ENCODE data around the gene ATP1A2.

DNA sequence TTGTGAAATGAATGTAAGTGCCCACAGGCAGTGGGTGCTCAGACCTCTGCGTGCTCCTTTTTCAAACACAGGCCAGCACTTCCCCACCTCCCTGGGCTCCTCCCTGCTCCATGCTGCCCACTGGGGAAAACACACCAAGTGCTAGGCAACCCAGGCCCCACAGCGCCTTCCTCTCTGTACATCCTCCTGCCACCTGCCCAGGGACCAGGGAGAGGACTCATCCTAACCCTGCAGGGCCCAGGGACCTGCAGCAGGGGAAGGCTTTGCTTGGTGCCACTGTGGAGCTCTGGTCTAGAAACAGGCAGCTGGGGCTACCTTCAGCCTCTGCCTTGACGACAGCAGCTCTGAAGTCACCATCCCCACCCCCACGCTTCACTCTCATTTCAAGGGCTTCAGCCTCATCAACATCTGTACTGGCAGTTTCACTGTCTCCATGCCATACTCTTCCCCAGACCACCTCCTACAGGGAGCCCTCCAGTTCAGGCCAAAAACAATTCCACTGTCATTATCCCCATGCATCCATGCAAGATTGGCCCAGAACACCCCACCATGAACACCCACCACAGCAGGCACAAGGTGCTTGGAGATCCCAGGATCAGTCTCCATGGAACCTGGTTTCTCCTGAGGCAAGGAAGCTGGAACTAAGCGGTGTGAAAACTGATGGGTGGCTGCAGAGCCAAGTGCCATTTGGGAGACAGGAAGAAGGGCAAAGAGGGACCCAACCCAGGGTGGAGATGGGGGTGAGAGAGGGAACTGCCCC is 18.2 kb upstream of the ATP1A2 start:
- TF ChIP-seq, protein P1, sequence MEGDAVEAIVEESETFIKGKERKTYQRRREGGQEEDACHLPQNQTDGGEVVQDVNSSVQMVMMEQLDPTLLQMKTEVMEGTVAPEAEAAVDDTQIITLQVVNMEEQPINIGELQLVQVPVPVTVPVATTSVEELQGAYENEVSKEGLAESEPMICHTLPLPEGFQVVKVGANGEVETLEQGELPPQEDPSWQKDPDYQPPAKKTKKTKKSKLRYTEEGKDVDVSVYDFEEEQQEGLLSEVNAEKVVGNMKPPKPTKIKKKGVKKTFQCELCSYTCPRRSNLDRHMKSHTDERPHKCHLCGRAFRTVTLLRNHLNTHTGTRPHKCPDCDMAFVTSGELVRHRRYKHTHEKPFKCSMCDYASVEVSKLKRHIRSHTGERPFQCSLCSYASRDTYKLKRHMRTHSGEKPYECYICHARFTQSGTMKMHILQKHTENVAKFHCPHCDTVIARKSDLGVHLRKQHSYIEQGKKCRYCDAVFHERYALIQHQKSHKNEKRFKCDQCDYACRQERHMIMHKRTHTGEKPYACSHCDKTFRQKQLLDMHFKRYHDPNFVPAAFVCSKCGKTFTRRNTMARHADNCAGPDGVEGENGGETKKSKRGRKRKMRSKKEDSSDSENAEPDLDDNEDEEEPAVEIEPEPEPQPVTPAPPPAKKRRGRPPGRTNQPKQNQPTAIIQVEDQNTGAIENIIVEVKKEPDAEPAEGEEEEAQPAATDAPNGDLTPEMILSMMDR (IDR thresholded peaks at IDR 0.05; ENCODE audit: low read depth, low read length, missing input control), result no peak
- TF ChIP-seq, protein P2, sequence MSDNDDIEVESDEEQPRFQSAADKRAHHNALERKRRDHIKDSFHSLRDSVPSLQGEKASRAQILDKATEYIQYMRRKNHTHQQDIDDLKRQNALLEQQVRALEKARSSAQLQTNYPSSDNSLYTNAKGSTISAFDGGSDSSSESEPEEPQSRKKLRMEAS (IDR thresholded peaks at IDR 0.05), result no peak
- TF ChIP-seq, protein P3, sequence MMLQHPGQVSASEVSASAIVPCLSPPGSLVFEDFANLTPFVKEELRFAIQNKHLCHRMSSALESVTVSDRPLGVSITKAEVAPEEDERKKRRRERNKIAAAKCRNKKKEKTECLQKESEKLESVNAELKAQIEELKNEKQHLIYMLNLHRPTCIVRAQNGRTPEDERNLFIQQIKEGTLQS (IDR thresholded peaks at IDR 0.05), result no peak
- TF ChIP-seq YY1 (IDR thresholded peaks at IDR 0.05) (no peak), SP1 (IDR thresholded peaks at IDR 0.05) (no peak), EGR1 (IDR thresholded peaks at IDR 0.05; ENCODE audit: low read depth in 2 of 2) (no peak)
- TF ChIP-seq, protein P4, sequence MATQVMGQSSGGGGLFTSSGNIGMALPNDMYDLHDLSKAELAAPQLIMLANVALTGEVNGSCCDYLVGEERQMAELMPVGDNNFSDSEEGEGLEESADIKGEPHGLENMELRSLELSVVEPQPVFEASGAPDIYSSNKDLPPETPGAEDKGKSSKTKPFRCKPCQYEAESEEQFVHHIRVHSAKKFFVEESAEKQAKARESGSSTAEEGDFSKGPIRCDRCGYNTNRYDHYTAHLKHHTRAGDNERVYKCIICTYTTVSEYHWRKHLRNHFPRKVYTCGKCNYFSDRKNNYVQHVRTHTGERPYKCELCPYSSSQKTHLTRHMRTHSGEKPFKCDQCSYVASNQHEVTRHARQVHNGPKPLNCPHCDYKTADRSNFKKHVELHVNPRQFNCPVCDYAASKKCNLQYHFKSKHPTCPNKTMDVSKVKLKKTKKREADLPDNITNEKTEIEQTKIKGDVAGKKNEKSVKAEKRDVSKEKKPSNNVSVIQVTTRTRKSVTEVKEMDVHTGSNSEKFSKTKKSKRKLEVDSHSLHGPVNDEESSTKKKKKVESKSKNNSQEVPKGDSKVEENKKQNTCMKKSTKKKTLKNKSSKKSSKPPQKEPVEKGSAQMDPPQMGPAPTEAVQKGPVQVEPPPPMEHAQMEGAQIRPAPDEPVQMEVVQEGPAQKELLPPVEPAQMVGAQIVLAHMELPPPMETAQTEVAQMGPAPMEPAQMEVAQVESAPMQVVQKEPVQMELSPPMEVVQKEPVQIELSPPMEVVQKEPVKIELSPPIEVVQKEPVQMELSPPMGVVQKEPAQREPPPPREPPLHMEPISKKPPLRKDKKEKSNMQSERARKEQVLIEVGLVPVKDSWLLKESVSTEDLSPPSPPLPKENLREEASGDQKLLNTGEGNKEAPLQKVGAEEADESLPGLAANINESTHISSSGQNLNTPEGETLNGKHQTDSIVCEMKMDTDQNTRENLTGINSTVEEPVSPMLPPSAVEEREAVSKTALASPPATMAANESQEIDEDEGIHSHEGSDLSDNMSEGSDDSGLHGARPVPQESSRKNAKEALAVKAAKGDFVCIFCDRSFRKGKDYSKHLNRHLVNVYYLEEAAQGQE (IDR thresholded peaks at IDR 0.05), result no peak
